Measurements from ENCODE around the gene PPP1R37. TPM values are rescaled to one million over a fixed set of nuclear protein-coding genes. Genes with fewer than 3 reads are reported as not detected.

The PPP1R37 gene
- total and polyA plus RNA-seq, 2 of the 13 experiments (the other 11 are each of a cell fraction or from before 2014, with no cell fraction given) = 9.0 to 14.3 TPM

GRCh38 chr19:45179892-45180370 is 87.0 kb downstream of the PPP1R37 start:
- no peak for ATAC-seq
- H3K27me3 ChIP-seq (ENCODE audit: control insufficient read depth in 1 of 2, insufficient read depth in 2 of 2, low read length in 2 of 2) = no peaks in the 10 kb centered on the region; a peak in 1 of 5 replicates
- H3K9me3 ChIP-seq (ENCODE audit: low read length) = no peaks in the 10 kb centered on the region
- in situ Hi-C loops (cut with HindIII; ENCODE audit: extremely low pct_ligation_motif_present, low pct_unique_long_range_greater_than_20kb) = no loop called here
- peaks cover 37% of the 10 kb centered on the region for H3K4me1 ChIP-seq (ENCODE audit: insufficient read depth, low read length)
- no peak for FAIRE-seq
- 19% methylated on average over 7 of the region's 9 CpGs for WGBS (ENCODE audit: low lambda C conversion rate)
- no peaks in the 10 kb centered on the region for H4K20me1 ChIP-seq (ENCODE audit: insufficient read depth, low read length)
- H3K4me3 ChIP-seq (replicated peaks in 1 of 3; ENCODE audit: insufficient read depth in 1 of 3, low read depth in 2 of 3, low read length in 3 of 3) = peak overlapping the region; percentile 76 to 92 (median 87)
- peak overlapping the region; percentile 79 for H3K27ac ChIP-seq (ENCODE audit: extremely low read length, insufficient read depth, low read length)
- ChIA-PET POLR2A (interaction anchor here (2.7 to 3.4 kb wide), 2 partner anchors 12 to 26 kb away, joined by 23 to 29 read pairs; no protein-coding TSS in a partner anchor), CTCF (ENCODE audit: low intra/inter-chr PET ratio, low total read pairs) (no interaction called here)
- intact Hi-C loops (cut with micrococcal nuclease; ENCODE audit: unreplicated experiment) = loop anchor here (10.0 kb wide), 1 partner anchor 65 kb away; the partner anchor contains the start of gene EXOC3L2
- peaks cover 17% of the 10 kb centered on the region for H3K79me2 ChIP-seq (ENCODE audit: insufficient read depth, low read length)
- no peak for DNase-seq (ENCODE audit: low spot score)
- peak overlapping the region; percentile 76 for H3K4me2 ChIP-seq (ENCODE audit: low read depth, low read length)
- no peaks in the 10 kb centered on the region for H3K36me3 ChIP-seq (replicated peaks in 1 of 2; ENCODE audit: control insufficient read depth in 1 of 2, insufficient read depth in 2 of 2, low read length in 2 of 2)
- peak overlapping the region; percentile 78 for H3K9ac ChIP-seq (ENCODE audit: insufficient read depth, low read depth, low read length)
- no peak overlapping the region for H2AFZ ChIP-seq (ENCODE audit: low read length)
- no TSS peak for BruUV-seq (replicated peaks)
- TF ChIP-seq IRF2 (CRISPR knock-in tag; IDR thresholded peaks at IDR 0.05) (no peak), KLF13 (CRISPR knock-in tag; IDR thresholded peaks at IDR 0.05) (no peak), ZBTB46 (CRISPR knock-in tag; IDR thresholded peaks at IDR 0.05; ENCODE audit: borderline replicate concordance) (no peak), SMYD3 (CRISPR knock-in tag; IDR thresholded peaks at IDR 0.05) (no peak), MLXIP (CRISPR knock-in tag; IDR thresholded peaks at IDR 0.05; ENCODE audit: borderline replicate concordance) (no peak), ARNT (IDR thresholded peaks at IDR 0.05) (no peak), FOXC1 (CRISPR knock-in tag; IDR thresholded peaks at IDR 0.05; ENCODE audit: borderline replicate concordance) (no peak), ZNF646 (CRISPR knock-in tag; IDR thresholded peaks at IDR 0.05) (no peak), JDP2 (CRISPR knock-in tag; IDR thresholded peaks at IDR 0.05; ENCODE audit: borderline replicate concordance) (no peak), TBL1XR1 (IDR thresholded peaks at IDR 0.05; ENCODE audit: borderline replicate concordance, low read length, partially characterized antibody) (no peak), ZFYVE20 (CRISPR knock-in tag; IDR thresholded peaks at IDR 0.05; ENCODE audit: borderline replicate concordance, low read depth) (no peak)
- TF ChIP-seq, protein P1, sequence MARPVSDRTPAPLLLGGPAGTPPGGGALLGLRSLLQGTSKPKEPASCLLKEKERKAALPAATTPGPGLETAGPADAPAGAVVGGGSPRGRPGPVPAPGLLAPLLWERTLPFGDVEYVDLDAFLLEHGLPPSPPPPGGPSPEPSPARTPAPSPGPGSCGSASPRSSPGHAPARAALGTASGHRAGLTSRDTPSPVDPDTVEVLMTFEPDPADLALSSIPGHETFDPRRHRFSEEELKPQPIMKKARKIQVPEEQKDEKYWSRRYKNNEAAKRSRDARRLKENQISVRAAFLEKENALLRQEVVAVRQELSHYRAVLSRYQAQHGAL (CRISPR knock-in tag; IDR thresholded peaks at IDR 0.05; ENCODE audit: not compliant biosample characterization) = no peak

Measured in HepG2 (cell line).